Colonic mucosa (tissue), 4 donors: ENCODE measurements around the gene PREX1. TPM values are rescaled to one million over a fixed set of nuclear protein-coding genes. Genes with fewer than 3 reads are reported as not detected.

Experiments used
- DNase-seq: peaks from one replicate; pipeline ENCODE4 v3.0.0-alpha.2; 2020
- H3K27ac ChIP-seq: fragments of 200-600 bp; one replicate; pipeline ENCODE4 v1.8.0; 2021
- H3K27me3 ChIP-seq: fragments of 200-600 bp; one replicate; pipeline ENCODE4 v1.8.0; 2021
- H3K36me3 ChIP-seq: fragments of 200-600 bp; one replicate; pipeline ENCODE4 v1.8.0; 2021
- H3K4me1 ChIP-seq: fragments of 200-600 bp; one replicate; pipeline ENCODE4 v1.8.0; 2021; ENCODE audit warnings: mild to moderate bottlenecking
- H3K4me3 ChIP-seq: fragments of 200-600 bp; one replicate; pipeline ENCODE4 v1.8.0; 2021
- H3K9ac ChIP-seq, 2 donors: one replicate each; pipeline ENCODE4 v1.7.0; 2013; ENCODE audit warnings: control low read depth in 2 of 2, low read depth in 2 of 2, low read length in 2 of 2
- H3K9me3 ChIP-seq: fragments of 200-600 bp; one replicate; pipeline ENCODE4 v1.8.0; 2021
- CTCF ChIP-seq: fragments of 200-600 bp; IDR thresholded peaks from one replicate; pipeline ENCODE4 v1.8.0; 2022; ENCODE audit warnings: antibody characterized with exemption, mild to moderate bottlenecking
- intact Hi-C: fragments of 100-400 bp; cut with DNase I; formaldehyde crosslinking; loops from one replicate; pipeline ENCODE4 v1.14.1; 2022
- total RNA-seq, 2 donors: library from RNA; stranded (reverse); fragmentation: NEBNext Ultra II Directional in 1 of 2; extraction: Animal tissue kit (Norgen Biotek cat#: 25700) in 1 of 2; gene quantifications; one replicate each; pipeline ENCODE4 v1.2.1, GENCODE V29; 2021
- donor health status: healthy.
- donor health status: DM: no; HTN: no; CAD: no.
- donor health status: DM: no; HTN: no; CAD: no.

The PREX1 gene
- total RNA-seq, 2 donors from 2014 or later = 7.2 to 24.6 TPM

GRCh38 chr20:48803176-48804053, 24.4 kb downstream of the PREX1 start:
- intact Hi-C loops = no loop called here

GRCh38 chr20:48802647-48803046, 25.2 kb downstream of the PREX1 start:
- TF ChIP-seq CTCF = no peak
- Histone ChIP-seq H3K36me3 (no peaks in the 10 kb centered on the region), H3K27me3 (no peaks in the 10 kb centered on the region), H3K9me3 (no peaks in the 10 kb centered on the region), H3K9ac (no peak overlapping the region), H3K4me3 (no peak overlapping the region), H3K4me1 (no peaks in the 10 kb centered on the region), H3K27ac (no peak overlapping the region)
- intact Hi-C loops = no loop called here
- no peak for DNase-seq

More at GRCh38 chr20:48803176-48804053, 24.4 kb downstream of the PREX1 start:
- H3K4me1 ChIP-seq = no peaks in the 10 kb centered on the region
- DNase-seq = no peak
- H3K4me3 ChIP-seq = no peak overlapping the region
- no peaks in the 10 kb centered on the region for H3K36me3 ChIP-seq
- no peaks in the 10 kb centered on the region for H3K9me3 ChIP-seq
- H3K27me3 ChIP-seq = no peaks in the 10 kb centered on the region
- no peak for TF ChIP-seq CTCF
- H3K9ac ChIP-seq = no peak overlapping the region
- no peak overlapping the region for H3K27ac ChIP-seq

GRCh38 chr20:48802216-48802615, 25.6 kb downstream of the PREX1 start:
- DNase-seq = no peak
- no peak for TF ChIP-seq CTCF

GRCh38 chr20:48801197-48801596, 26.6 kb downstream of the PREX1 start:
- no peaks in the 10 kb centered on the region for H3K4me1 ChIP-seq
- no peak overlapping the region for H3K9ac ChIP-seq
- H3K27me3 ChIP-seq = no peaks in the 10 kb centered on the region
- H3K27ac ChIP-seq = no peak overlapping the region
- H3K9me3 ChIP-seq = no peaks in the 10 kb centered on the region
- intact Hi-C loops = no loop called here
- TF ChIP-seq CTCF = no peak
- H3K36me3 ChIP-seq = no peaks in the 10 kb centered on the region
- DNase-seq = no peak
- no peak overlapping the region for H3K4me3 ChIP-seq

More at GRCh38 chr20:48802216-48802615, 25.6 kb downstream of the PREX1 start:
- Histone ChIP-seq H3K27ac (no peak overlapping the region), H3K4me3 (no peak overlapping the region), H3K9ac (no peak overlapping the region), H3K27me3 (no peaks in the 10 kb centered on the region), H3K4me1 (no peaks in the 10 kb centered on the region), H3K36me3 (no peaks in the 10 kb centered on the region), H3K9me3 (no peaks in the 10 kb centered on the region)
- intact Hi-C loops = no loop called here

GRCh38 chr20:48800177-48800576, 27.6 kb downstream of the PREX1 start:
- intact Hi-C loops = no loop called here
- no peak for TF ChIP-seq CTCF
- no peak overlapping the region for H3K27ac ChIP-seq
- no peaks in the 10 kb centered on the region for H3K36me3 ChIP-seq
- no peaks in the 10 kb centered on the region for H3K27me3 ChIP-seq
- H3K9ac ChIP-seq = no peak overlapping the region
- H3K4me3 ChIP-seq = no peak overlapping the region
- no peaks in the 10 kb centered on the region for H3K4me1 ChIP-seq
- no peak for DNase-seq
- H3K9me3 ChIP-seq = no peaks in the 10 kb centered on the region
